ENCODE measurements around the gene FOXP1. TPM values are rescaled to one million over a fixed set of nuclear protein-coding genes. Genes with fewer than 3 reads are reported as not detected.

FOXP1 gene
- total RNA-seq, 1 experiment from 2014 or later, result 58.4 TPM

DNA sequence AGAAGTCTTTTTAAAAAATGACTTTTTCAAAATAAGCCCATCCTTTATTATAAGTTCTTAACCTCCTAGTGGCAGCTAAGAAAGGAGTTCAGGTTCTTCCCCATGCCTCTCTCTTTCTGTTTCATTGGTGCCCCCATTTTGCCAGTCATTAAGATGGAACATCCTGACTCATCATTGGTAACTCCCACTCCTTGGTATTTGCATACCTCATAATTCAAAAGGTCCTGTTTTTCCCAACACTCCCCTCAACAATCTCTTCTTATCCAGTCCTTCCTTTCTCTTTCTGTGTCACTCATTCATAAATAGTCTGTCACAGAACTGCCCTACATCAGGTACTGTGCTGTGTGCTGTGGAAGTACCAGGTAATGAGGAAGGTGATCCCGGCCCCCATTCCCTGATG lies 394.0 kb downstream of the FOXP1 start:
- no TSS peak for BruUV-seq (replicated peaks)
- intact Hi-C loops (cut with micrococcal nuclease; ENCODE audit: unreplicated experiment), result no loop called here
- H3K27ac ChIP-seq (ENCODE audit: low read depth, low read length, poor library complexity, severe bottlenecking), result no peak overlapping the region
- POLR2A ChIA-PET (ENCODE audit: low non-redundant PET), result no interaction called here
- no peaks in the 10 kb centered on the region for H3K27me3 ChIP-seq (replicated peaks; ENCODE audit: insufficient read depth, low read depth, low read length, poor library complexity)
- TF ChIP-seq EZH2 (IDR thresholded peaks at IDR 0.05; ENCODE audit: borderline replicate concordance, low read depth, low read length, poor library complexity, severe bottlenecking), result no peak
- TF ChIP-seq CTCF (conservative IDR thresholded peaks at IDR 0.05; ENCODE audit: low read depth, low read length), result no peak
- H3K36me3 ChIP-seq (ENCODE audit: insufficient read depth, low read length, poor library complexity, severe bottlenecking), result no peaks in the 10 kb centered on the region
- DNase-seq (ENCODE audit: low spot score), result no peak
- CTCF ChIA-PET, result no interaction called here
- H3K9me3 ChIP-seq (ENCODE audit: low read depth, low read length, poor library complexity, severe bottlenecking), result no peaks in the 10 kb centered on the region
- no peak overlapping the region for H3K4me3 ChIP-seq (ENCODE audit: low read depth, low read length, poor library complexity, severe bottlenecking)
- no peaks in the 10 kb centered on the region for H3K4me1 ChIP-seq (ENCODE audit: insufficient read depth, low read length, poor library complexity, severe bottlenecking)

- POLR2A ChIA-PET (ENCODE audit: low non-redundant PET), result no interaction called here
- Histone ChIP-seq H3K27me3 (replicated peaks; ENCODE audit: insufficient read depth, low read depth, low read length, poor library complexity) (no peaks in the 10 kb centered on the region), H3K4me1 (ENCODE audit: insufficient read depth, low read length, poor library complexity, severe bottlenecking) (no peaks in the 10 kb centered on the region), H3K36me3 (ENCODE audit: insufficient read depth, low read length, poor library complexity, severe bottlenecking) (no peaks in the 10 kb centered on the region), H3K9me3 (ENCODE audit: low read depth, low read length, poor library complexity, severe bottlenecking) (no peaks in the 10 kb centered on the region), H3K4me3 (ENCODE audit: low read depth, low read length, poor library complexity, severe bottlenecking) (no peak overlapping the region), H3K27ac (ENCODE audit: low read depth, low read length, poor library complexity, severe bottlenecking) (no peak overlapping the region)
- TF ChIP-seq EZH2 (IDR thresholded peaks at IDR 0.05; ENCODE audit: borderline replicate concordance, low read depth, low read length, poor library complexity, severe bottlenecking) (no peak), CTCF (conservative IDR thresholded peaks at IDR 0.05; ENCODE audit: low read depth, low read length) (no peak)
- BruUV-seq (replicated peaks), result no TSS peak
- intact Hi-C loops (cut with micrococcal nuclease; ENCODE audit: unreplicated experiment), result no loop called here
- DNase-seq (ENCODE audit: low spot score), result no peak
- CTCF ChIA-PET, result no interaction called here
Observed at GRCh38 chr3:71187715-71188114, 395.8 kb downstream of the FOXP1 start.

GRCh38 chr3:71186801-71187200 lies 396.7 kb downstream of the FOXP1 start:
- ChIA-PET CTCF (no interaction called here), POLR2A (ENCODE audit: low non-redundant PET) (no interaction called here)
- no peaks in the 10 kb centered on the region for H3K9me3 ChIP-seq (ENCODE audit: low read depth, low read length, poor library complexity, severe bottlenecking)
- no peaks in the 10 kb centered on the region for H3K36me3 ChIP-seq (ENCODE audit: insufficient read depth, low read length, poor library complexity, severe bottlenecking)
- no peak for DNase-seq (ENCODE audit: low spot score)
- H3K27ac ChIP-seq (ENCODE audit: low read depth, low read length, poor library complexity, severe bottlenecking), result no peak overlapping the region
- no peak for TF ChIP-seq EZH2 (IDR thresholded peaks at IDR 0.05; ENCODE audit: borderline replicate concordance, low read depth, low read length, poor library complexity, severe bottlenecking)
- TF ChIP-seq CTCF (conservative IDR thresholded peaks at IDR 0.05; ENCODE audit: low read depth, low read length), result no peak
- BruUV-seq (replicated peaks), result no TSS peak
- no peaks in the 10 kb centered on the region for H3K4me1 ChIP-seq (ENCODE audit: insufficient read depth, low read length, poor library complexity, severe bottlenecking)
- no peaks in the 10 kb centered on the region for H3K27me3 ChIP-seq (replicated peaks; ENCODE audit: insufficient read depth, low read depth, low read length, poor library complexity)
- no peak overlapping the region for H3K4me3 ChIP-seq (ENCODE audit: low read depth, low read length, poor library complexity, severe bottlenecking)
- intact Hi-C loops (cut with micrococcal nuclease; ENCODE audit: unreplicated experiment), result no loop called here
